Measurements from ENCODE around the gene NDUFA13. TPM values are rescaled to one million over a fixed set of nuclear protein-coding genes. Genes with fewer than 3 reads are reported as not detected.

Gene NDUFA13
- total RNA-seq, 1 experiment from 2014 or later, result 339 TPM

DNA sequence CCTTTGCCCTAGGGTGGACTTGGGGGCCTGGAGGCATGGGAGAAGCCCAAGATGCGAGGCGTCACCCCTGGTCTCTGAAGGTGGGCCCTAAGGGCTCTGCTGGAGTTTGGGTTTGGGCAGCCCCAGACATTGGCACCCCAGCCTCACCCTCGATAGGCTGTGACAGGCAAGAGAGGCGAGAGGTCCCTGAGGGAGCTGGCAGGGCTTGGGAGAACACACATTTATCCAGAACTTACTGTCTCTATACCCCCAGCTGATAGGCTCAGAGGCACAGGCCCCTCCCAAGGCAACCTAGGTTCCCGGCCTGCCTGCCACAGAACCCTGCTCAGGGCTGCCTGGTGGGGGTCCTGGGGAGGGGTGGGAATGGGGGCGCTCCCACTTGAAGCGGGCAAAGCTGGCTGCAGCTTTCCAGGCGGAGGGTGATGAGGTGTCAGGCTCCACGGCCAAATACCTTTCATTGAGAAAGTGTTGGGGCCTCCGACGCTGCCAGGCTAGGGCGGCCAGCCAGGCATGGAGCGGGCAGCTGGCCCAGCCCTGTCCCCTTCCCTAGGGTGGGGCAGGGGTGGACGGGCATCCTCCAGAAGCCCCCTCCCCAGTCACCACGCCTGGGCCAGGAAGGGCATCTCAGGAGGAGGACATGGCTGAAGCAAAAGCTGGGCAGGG, 31.8 kb downstream of the NDUFA13 start:
- TF ChIP-seq EZH2phosphoT487 (IDR thresholded peaks at IDR 0.05; ENCODE audit: borderline replicate concordance) (no peak), SIN3A (IDR thresholded peaks at IDR 0.05; ENCODE audit: low read depth) (no peak), POLR2A (IDR thresholded peaks at IDR 0.05; ENCODE audit: borderline replicate concordance, extremely low read depth, insufficient read depth, insufficient read length) (no peak), SP1 (IDR thresholded peaks at IDR 0.05; ENCODE audit: low read depth) (no peak), EZH2 (IDR thresholded peaks at IDR 0.05) (no peak), ELF1 (IDR thresholded peaks at IDR 0.05; ENCODE audit: borderline replicate concordance, low read depth) (no peak), JUND (IDR thresholded peaks at IDR 0.05) (no peak), RAD21 (IDR thresholded peaks at IDR 0.05; ENCODE audit: low read depth) (no peak), CEBPB (IDR thresholded peaks at IDR 0.05; ENCODE audit: low read depth) (no peak), POLR2AphosphoS5 (IDR thresholded peaks at IDR 0.05; ENCODE audit: low read depth, low read length) (no peak), CBX3 (IDR thresholded peaks at IDR 0.05; ENCODE audit: low read depth) (no peak), YY1 (IDR thresholded peaks at IDR 0.05; ENCODE audit: extremely low read depth, insufficient replicate concordance, low read depth, low read length) (no peak), EGR1 (IDR thresholded peaks at IDR 0.05; ENCODE audit: low read depth) (no peak), SRF (IDR thresholded peaks at IDR 0.05; ENCODE audit: low read depth) (no peak), ZNF274 (IDR thresholded peaks at IDR 0.05; ENCODE audit: low read depth, low read length) (no peak)
- TF ChIP-seq, protein P1, sequence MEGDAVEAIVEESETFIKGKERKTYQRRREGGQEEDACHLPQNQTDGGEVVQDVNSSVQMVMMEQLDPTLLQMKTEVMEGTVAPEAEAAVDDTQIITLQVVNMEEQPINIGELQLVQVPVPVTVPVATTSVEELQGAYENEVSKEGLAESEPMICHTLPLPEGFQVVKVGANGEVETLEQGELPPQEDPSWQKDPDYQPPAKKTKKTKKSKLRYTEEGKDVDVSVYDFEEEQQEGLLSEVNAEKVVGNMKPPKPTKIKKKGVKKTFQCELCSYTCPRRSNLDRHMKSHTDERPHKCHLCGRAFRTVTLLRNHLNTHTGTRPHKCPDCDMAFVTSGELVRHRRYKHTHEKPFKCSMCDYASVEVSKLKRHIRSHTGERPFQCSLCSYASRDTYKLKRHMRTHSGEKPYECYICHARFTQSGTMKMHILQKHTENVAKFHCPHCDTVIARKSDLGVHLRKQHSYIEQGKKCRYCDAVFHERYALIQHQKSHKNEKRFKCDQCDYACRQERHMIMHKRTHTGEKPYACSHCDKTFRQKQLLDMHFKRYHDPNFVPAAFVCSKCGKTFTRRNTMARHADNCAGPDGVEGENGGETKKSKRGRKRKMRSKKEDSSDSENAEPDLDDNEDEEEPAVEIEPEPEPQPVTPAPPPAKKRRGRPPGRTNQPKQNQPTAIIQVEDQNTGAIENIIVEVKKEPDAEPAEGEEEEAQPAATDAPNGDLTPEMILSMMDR (IDR thresholded peaks at IDR 0.05 in 2 of 3, conservative IDR thresholded peaks at IDR 0.05 in 1 of 3; ENCODE audit: borderline replicate concordance in 1 of 3, insufficient read depth in 1 of 3, low read depth in 2 of 3, low read length in 2 of 3), result no peak
- TF ChIP-seq, protein P2, sequence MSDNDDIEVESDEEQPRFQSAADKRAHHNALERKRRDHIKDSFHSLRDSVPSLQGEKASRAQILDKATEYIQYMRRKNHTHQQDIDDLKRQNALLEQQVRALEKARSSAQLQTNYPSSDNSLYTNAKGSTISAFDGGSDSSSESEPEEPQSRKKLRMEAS (IDR thresholded peaks at IDR 0.05), result no peak
- TF ChIP-seq, protein P3, sequence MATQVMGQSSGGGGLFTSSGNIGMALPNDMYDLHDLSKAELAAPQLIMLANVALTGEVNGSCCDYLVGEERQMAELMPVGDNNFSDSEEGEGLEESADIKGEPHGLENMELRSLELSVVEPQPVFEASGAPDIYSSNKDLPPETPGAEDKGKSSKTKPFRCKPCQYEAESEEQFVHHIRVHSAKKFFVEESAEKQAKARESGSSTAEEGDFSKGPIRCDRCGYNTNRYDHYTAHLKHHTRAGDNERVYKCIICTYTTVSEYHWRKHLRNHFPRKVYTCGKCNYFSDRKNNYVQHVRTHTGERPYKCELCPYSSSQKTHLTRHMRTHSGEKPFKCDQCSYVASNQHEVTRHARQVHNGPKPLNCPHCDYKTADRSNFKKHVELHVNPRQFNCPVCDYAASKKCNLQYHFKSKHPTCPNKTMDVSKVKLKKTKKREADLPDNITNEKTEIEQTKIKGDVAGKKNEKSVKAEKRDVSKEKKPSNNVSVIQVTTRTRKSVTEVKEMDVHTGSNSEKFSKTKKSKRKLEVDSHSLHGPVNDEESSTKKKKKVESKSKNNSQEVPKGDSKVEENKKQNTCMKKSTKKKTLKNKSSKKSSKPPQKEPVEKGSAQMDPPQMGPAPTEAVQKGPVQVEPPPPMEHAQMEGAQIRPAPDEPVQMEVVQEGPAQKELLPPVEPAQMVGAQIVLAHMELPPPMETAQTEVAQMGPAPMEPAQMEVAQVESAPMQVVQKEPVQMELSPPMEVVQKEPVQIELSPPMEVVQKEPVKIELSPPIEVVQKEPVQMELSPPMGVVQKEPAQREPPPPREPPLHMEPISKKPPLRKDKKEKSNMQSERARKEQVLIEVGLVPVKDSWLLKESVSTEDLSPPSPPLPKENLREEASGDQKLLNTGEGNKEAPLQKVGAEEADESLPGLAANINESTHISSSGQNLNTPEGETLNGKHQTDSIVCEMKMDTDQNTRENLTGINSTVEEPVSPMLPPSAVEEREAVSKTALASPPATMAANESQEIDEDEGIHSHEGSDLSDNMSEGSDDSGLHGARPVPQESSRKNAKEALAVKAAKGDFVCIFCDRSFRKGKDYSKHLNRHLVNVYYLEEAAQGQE (IDR thresholded peaks at IDR 0.05; ENCODE audit: low read depth), result no peak
- POLR2A ChIA-PET, result no interaction called here
- Histone ChIP-seq H3K4me2 (ENCODE audit: low read length) (no peak overlapping the region), H3K9me3 (ENCODE audit: control insufficient read depth in 1 of 2, insufficient read depth in 1 of 2, low read depth in 1 of 2, low read length in 2 of 2) (no peaks in the 10 kb centered on the region), H3K4me3 (replicated peaks in 1 of 2; ENCODE audit: low read depth in 1 of 2, low read length in 2 of 2) (no peak overlapping the region), H2AFZ (ENCODE audit: low read depth, low read length, poor library complexity, severe bottlenecking) (no peak overlapping the region), H4K20me1 (ENCODE audit: insufficient read depth) (no peaks in the 10 kb centered on the region), H3K9ac (ENCODE audit: low read length) (no peak overlapping the region), H3K9me2 (ENCODE audit: insufficient read depth) (no peaks in the 10 kb centered on the region), H3K36me3 (ENCODE audit: control insufficient read depth in 1 of 2, insufficient read depth in 2 of 2, low read length in 2 of 2) (no peaks in the 10 kb centered on the region), H3K27me3 (ENCODE audit: insufficient read depth, low read length) (no peaks in the 10 kb centered on the region), H3K79me2 (ENCODE audit: insufficient read depth, low read length) (no peaks in the 10 kb centered on the region), H3K4me1 (ENCODE audit: control insufficient read depth in 1 of 2, insufficient read depth in 2 of 2, low read length in 2 of 2) (no peaks in the 10 kb centered on the region), H3K27ac (ENCODE audit: low read depth, low read length) (no peak overlapping the region)
- BruUV-seq (replicated peaks), result no TSS peak
- DNase-seq (ENCODE audit: low read depth, low spot score), result no peak
- intact Hi-C loops (cut with micrococcal nuclease), result loop anchor here (10.0 kb wide), 1 partner anchor 227 kb away; no protein-coding TSS in a partner anchor
- RAD21 ChIA-PET (ENCODE audit: low non-redundant PET in 1 of 2, low total read pairs in 2 of 2, uncharacterized antibody in 2 of 2, unreplicated experiment in 2 of 2), result no interaction called here
- CTCF ChIA-PET, result no interaction called here
- ATAC-seq, result no peak

Measured in HCT116 (cell line).